Astrocyte of the cerebellum (primary cell): ENCODE measurements around the gene AFF3.
A peak's percentile ranks its signal among the peaks of the same experiment; 100 is the strongest.

Source experiments
- DNase-seq: peaks from one replicate; pipeline ENCODE4 v3.0.0-alpha.2; 2011; ENCODE audit warnings: low read depth
- H3K4me3 ChIP-seq: 2 replicates; pipeline ENCODE4 v1.5.1; 2011; ENCODE audit warnings: mild to moderate bottlenecking, low read depth, low read length, moderate library complexity
- in situ Hi-C: cut with HindIII; loops from 2 replicates; pipeline ENCODE4 v1.10.0; 2017; ENCODE audit warnings: low sequenced_read_pairs
- TF ChIP-seq, protein P1 (sequence below): IDR thresholded peaks from 2 replicates; pipeline ENCODE4 v1.5.1; 2012; ENCODE audit warnings: low read length, low read depth, moderate library complexity, mild to moderate bottlenecking; ENCODE audit errors: missing control alignments

AFF3 gene

DNA sequence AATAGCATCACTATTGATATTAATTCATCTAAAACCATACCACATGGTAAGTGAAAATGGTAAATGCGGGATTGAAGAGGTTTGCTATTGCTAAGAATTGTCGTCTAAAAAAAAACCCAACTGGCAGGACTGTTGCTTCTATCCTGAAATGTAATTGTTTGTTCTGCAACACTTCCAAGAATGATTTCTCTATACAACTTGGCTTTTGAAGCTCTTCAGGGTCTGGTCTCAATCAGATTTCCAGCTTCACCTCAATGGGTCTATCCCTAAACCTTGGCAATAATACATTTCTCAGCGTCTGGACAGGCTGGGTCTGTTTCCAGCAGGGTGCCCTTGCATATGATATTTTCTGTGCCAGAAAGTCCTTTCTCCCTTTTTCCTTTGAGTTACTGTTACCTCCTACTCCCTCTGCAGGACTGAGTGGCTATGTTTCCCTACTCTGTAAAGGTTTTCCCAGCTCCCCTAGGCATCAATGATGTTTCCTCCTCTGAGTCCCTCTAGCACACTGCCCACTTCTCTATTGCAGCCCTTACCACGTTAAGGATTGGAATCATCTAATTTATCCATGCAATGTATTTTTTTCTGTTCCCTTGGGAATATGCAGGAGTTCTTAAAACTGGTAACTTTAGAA is 534.4 kb downstream of the AFF3 start:
- TF ChIP-seq, protein P1, sequence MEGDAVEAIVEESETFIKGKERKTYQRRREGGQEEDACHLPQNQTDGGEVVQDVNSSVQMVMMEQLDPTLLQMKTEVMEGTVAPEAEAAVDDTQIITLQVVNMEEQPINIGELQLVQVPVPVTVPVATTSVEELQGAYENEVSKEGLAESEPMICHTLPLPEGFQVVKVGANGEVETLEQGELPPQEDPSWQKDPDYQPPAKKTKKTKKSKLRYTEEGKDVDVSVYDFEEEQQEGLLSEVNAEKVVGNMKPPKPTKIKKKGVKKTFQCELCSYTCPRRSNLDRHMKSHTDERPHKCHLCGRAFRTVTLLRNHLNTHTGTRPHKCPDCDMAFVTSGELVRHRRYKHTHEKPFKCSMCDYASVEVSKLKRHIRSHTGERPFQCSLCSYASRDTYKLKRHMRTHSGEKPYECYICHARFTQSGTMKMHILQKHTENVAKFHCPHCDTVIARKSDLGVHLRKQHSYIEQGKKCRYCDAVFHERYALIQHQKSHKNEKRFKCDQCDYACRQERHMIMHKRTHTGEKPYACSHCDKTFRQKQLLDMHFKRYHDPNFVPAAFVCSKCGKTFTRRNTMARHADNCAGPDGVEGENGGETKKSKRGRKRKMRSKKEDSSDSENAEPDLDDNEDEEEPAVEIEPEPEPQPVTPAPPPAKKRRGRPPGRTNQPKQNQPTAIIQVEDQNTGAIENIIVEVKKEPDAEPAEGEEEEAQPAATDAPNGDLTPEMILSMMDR, result peak; percentile 45
- DNase-seq, result no peak
- in situ Hi-C loops, result no loop called here
- H3K4me3 ChIP-seq, result no peak overlapping the region

DNA sequence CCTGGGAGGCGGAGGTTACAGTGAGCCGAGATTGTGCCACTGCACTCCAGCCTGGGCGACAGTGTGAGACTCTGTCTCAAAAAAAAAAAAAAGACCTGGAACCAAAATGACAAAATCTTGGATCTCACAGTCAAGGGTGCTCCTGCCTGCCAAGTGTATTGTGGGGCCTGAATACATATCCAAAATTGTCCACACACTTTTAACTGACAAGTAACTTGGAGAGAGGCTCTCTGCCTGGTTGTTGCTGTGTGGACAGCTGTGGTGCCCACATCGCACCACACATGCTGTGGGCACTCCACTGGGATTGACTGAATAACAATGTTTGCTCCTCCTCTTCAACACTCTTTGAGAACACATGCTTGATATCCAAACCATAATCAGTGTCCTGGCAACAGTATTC is 534.9 kb downstream of the AFF3 start:
- no peak overlapping the region for H3K4me3 ChIP-seq
- DNase-seq, result no peak
- in situ Hi-C loops, result no loop called here
- TF ChIP-seq, protein P1, result no peak

DNA sequence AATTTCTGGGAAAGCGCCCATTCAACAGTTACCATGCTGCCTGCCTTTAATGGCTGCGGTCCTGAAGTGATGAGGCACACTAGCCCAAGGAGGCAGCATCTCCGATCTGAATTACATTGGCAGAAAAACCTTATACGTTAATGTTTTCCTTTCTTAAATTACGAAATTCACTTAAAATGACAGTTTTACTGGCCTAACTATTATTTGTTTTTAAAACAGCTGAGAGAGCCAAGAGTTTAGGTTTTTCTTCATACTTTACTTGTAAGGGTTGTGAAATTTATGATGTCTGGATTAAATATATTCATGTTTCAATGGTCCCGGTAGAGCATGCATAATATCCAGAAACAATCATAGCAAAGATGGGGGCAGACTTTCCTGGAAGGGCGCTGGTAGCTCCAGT is 537.4 kb downstream of the AFF3 start:
- TF ChIP-seq, protein P1, result no peak
- DNase-seq, result no peak
- in situ Hi-C loops, result no loop called here

DNA sequence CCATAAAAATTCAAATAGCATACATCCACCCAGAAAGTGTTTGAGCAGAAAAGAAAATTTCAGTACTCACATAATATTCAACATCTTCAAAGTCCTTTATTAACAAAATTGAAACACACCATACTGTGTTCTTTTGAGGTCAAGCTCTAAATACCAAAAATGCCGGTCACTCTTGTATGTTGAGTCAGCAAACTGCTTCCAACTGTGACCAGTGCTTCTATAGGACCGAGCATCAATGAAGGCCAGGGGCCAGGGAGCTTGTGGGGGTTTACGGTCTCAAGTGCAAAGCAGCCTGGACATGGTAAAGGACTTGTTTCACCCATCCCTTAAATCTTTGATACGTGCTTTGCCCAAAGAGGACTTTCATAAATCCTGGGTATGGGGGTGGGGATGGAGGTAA is 539.9 kb downstream of the AFF3 start:
- TF ChIP-seq, protein P1, result no peak
- H3K4me3 ChIP-seq, result no peak overlapping the region
- peak; percentile 81 for DNase-seq
- in situ Hi-C loops, result no loop called here

More for the DNA sequence above, 537.4 kb downstream of the AFF3 start:
- no peak overlapping the region for H3K4me3 ChIP-seq

DNA sequence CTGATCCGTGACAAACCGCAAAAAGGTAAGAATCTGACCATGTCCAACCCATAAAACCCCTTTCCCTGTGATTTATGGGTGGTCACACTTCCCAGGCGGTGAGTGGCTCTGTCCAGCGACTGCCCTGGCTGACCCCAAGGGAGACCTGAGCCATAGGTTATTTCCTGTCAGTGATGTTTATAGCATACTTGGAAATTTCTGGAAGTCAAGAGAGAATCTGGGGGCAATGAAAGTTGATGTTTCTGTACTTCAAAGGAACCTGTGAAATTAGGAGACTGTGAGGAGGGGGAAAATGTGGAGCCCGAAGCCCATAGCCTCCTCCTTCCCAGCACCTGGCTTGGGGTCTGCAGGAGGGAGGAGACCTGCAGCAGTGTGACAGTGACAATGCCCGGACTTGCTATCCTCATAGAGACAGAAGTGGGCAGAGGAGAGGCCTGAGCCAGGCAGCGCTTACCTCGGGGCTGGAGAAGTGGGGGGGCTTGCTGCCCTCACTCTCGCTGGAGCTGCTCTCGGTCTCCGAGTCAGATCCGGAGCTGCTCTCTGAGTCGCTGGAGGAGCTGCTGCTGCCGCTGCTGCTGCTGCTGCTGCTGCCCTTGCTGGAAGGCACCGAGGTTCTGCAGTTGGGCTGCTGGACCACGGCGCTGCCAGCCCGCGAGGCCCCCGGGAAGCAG is 541.3 kb downstream of the AFF3 start:
- in situ Hi-C loops, result no loop called here
- TF ChIP-seq, protein P1, result no peak
- DNase-seq, result no peak
- H3K4me3 ChIP-seq, result no peak overlapping the region

DNA sequence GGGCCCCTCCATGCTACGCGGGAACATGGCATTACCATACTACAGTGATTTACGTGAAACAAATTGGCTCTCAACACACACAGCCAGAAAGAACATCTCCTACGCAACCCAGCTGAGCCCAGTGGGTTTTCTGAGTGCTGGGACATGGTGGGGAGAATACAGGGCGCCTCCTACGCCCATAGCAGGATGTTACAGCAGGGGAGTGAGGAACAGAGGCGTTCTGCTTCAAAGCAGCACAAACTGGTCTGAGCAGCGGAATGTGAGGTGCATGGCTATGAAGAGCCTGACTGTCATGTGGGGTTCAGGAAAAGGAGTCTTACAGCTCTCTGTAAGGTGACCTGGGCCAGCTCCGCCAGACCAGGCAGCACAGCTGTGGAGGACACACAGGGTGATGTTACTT is 543.9 kb downstream of the AFF3 start:
- DNase-seq, result no peak
- TF ChIP-seq, protein P1, result no peak
- in situ Hi-C loops, result no loop called here
- H3K4me3 ChIP-seq, result no peak overlapping the region
